Prostate gland (tissue), 2 donors: ENCODE data around the gene MATK. TPM values are rescaled to one million over a fixed set of nuclear protein-coding genes. Genes with fewer than 3 reads are reported as not detected.
"Not testable (repeated sequence)": the region's sequence is repeated elsewhere in the genome, so short reads cannot be mapped to it uniquely, and the experiment has no call there.

Experiments used
- DNase-seq: peaks from one replicate; pipeline ENCODE4 v3.0.0-alpha.2; 2019; ENCODE audit warnings: low spot score
- H3K27ac ChIP-seq, 2 donors: fragments of 200-600 bp; sonication (generic); 2 replicates each; pipeline ENCODE4 v1.5.1; 2017 to 2019
- H3K27me3 ChIP-seq: fragments of 200-600 bp; sonication (generic); replicated peaks from 2 replicates; pipeline ENCODE4 v1.5.1; 2019; ENCODE audit not compliant: insufficient read depth
- H3K36me3 ChIP-seq, 2 donors: fragments of 200-600 bp; sonication (generic); 1 replicate in 1 of 2; 2 replicates in 1 of 2; pipeline versions ENCODE4 v1.5.1 to v1.8.1; 2017 to 2019
- H3K4me1 ChIP-seq: fragments of 200-600 bp; sonication (generic); replicated peaks from 2 replicates; pipeline ENCODE4 v1.5.1; 2019
- H3K4me3 ChIP-seq, 2 donors: fragments of 200-600 bp; sonication (generic); 2 replicates each; pipeline ENCODE4 v1.5.1; 2017 to 2019
- H3K9me3 ChIP-seq: fragments of 200-600 bp; sonication (generic); 2 replicates; pipeline ENCODE4 v1.5.1; 2017
- CTCF ChIP-seq, 4 experiments: fragments of 200-600 bp in 2 of 4; fragments of 450-650 bp in 2 of 4; sonication (generic) in 2 of 4; IDR thresholded peaks; 1 replicate in 3 of 4; 2 replicates in 1 of 4; pipeline ENCODE4 v1.5.1; 2016 to 2019; ENCODE audit warnings: antibody characterized with exemption in 4 of 4, mild to moderate bottlenecking in 2 of 4, moderate library complexity in 2 of 4
- POLR2A ChIP-seq: fragments of 450-650 bp; IDR thresholded peaks from one replicate; pipeline ENCODE4 v1.6.1; 2016; ENCODE audit warnings: antibody characterized with exemption, mild to moderate bottlenecking
- POLR2AphosphoS5 ChIP-seq: sonication (generic); formaldehyde crosslinking; IDR thresholded peaks from one replicate; pipeline ENCODE4 v1.6.1; 2017; ENCODE audit warnings: antibody characterized with exemption
- WGBS: methylation state at CpG from one replicate; pipeline ENCODE4 v1.1.5; 2018; 5-methylcytosine and 5-hydroxymethylcytosine counted together
- intact Hi-C: fragments of 100-400 bp; cut with DNase I; formaldehyde crosslinking; loops from one replicate; pipeline ENCODE4 v1.14.2; 2022
- total RNA-seq, 2 donors: library from RNA; depleted of rRNA; stranded (reverse); fragments of >200 nt; gene quantifications; one replicate each; pipeline ENCODE4 v1.1.0, GENCODE V29; 2016

Gene MATK
- total RNA-seq, 2 donors from 2014 or later: 1.9 to 4.4 TPM

- TF ChIP-seq POLR2A (peak; percentile 88), CTCF (IDR thresholded peaks at IDR 0.05) (peak; percentile 73 to 94 (median 84)), POLR2AphosphoS5 (peak; percentile 96)
- Histone ChIP-seq H3K27ac (peak within 1 kb of the TSS; percentile 96 to 99), H3K27me3 (no peaks in the 10 kb centered on the region), H3K4me1 (peaks cover 3% of the 10 kb centered on the region), H3K36me3 (peaks cover 0 to 4% of the 10 kb centered on the region in 2 donors), H3K4me3 (peak within 1 kb of the TSS; percentile 66 to 78), H3K9me3 (no peaks in the 10 kb centered on the region)
- WGBS: 3% methylated on average over 45 of the region's 45 CpGs
- intact Hi-C loops: loop anchor here (5.0 kb wide), 1 partner anchor 226 kb away; the partner anchor contains the start of gene EEF2
- peak; percentile 80 for DNase-seq
Measured at GRCh38 chr19:3761382-3762129, 24.6 kb downstream of the MATK start, which contains the start of gene APBA3. Gene APBA3 (minus strand): TSS chr19:3761692. CDS start chr19:3760264, 1,428 bp downstream.

- Histone ChIP-seq H3K36me3 (peaks cover 0 to 4% of the 10 kb centered on the region in 2 donors), H3K4me3 (peak overlapping the region; percentile 66 to 78), H3K27me3 (no peaks in the 10 kb centered on the region), H3K9me3 (no peaks in the 10 kb centered on the region), H3K4me1 (peaks cover 3% of the 10 kb centered on the region), H3K27ac (peak overlapping the region; percentile 96 to 99)
- WGBS: 32% methylated on average over 7 of the region's 7 CpGs
- DNase-seq: no peak
- intact Hi-C loops: loop anchor here (5.0 kb wide), 1 partner anchor 226 kb away; the partner anchor contains the start of gene EEF2
- no peak for TF ChIP-seq POLR2AphosphoS5
- TF ChIP-seq CTCF (IDR thresholded peaks at IDR 0.05): no peak
- TF ChIP-seq POLR2A: no peak
Measured at GRCh38 chr19:3760871-3761361, 25.3 kb downstream of the MATK start.

DNA sequence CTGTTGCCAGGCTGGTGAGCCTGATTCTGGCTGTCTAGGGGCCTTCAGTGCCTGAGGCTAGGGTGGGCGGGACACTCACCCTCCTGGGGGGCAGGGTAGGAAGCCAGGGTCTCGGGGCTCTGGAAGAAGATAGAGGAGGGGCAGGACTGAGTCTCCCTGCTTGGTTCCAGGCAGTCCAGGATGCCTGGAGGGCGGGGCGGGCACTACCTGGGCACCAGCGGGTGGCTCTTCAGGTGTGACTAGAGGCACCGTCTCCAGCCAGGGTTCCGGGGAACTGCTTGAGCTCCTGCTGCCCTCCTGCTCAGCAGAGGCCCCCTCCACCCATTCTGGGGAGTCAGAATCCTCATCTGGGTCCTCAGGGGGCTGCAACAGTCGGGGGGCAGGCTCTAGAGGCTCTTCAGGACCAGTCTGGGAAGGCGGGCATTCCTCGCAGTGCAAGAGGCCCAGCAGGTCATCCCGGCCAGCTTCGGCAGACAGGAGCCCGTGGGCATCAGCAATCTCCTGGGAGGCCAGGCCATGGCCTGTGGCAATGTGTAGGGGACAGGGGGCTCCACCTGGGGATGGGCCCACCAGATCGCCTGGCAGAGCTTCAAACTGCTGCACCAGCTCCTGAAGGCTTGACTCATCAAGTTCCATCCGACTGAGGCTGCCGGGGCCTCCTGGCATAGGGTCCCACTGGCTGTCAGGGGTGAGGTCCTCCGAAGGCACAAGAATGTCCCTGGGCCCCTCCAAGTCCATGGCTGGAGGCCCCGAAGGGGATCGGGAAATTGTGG is 26.5 kb downstream of the MATK start:
- 87% methylated on average over 18 of the region's 19 CpGs for WGBS
- DNase-seq: no peak
- intact Hi-C loops: loop anchor here (5.0 kb wide), 1 partner anchor 228 kb away; the partner anchor contains the start of gene EEF2
- TF ChIP-seq CTCF (IDR thresholded peaks at IDR 0.05) (no peak), POLR2A (no peak), POLR2AphosphoS5 (no peak)
- Histone ChIP-seq H3K9me3 (no peaks in the 10 kb centered on the region), H3K27me3 (no peaks in the 10 kb centered on the region), H3K36me3 (no peaks in the 10 kb centered on the region), H3K4me1 (peaks cover 3% of the 10 kb centered on the region), H3K4me3 (peak overlapping the region in 1 of 2 donors; percentile 3), H3K27ac (no peak overlapping the region)

GRCh38 chr19:3758297-3758696 is 27.9 kb downstream of the MATK start:
- WGBS: 98% methylated on average over 13 of the region's 13 CpGs
- H3K9me3 ChIP-seq, H3K27me3 ChIP-seq, H3K36me3 ChIP-seq, intact Hi-C loops, H3K4me3 ChIP-seq, H3K27ac ChIP-seq, H3K4me1 ChIP-seq, DNase-seq: not testable (repeated sequence)

DNA sequence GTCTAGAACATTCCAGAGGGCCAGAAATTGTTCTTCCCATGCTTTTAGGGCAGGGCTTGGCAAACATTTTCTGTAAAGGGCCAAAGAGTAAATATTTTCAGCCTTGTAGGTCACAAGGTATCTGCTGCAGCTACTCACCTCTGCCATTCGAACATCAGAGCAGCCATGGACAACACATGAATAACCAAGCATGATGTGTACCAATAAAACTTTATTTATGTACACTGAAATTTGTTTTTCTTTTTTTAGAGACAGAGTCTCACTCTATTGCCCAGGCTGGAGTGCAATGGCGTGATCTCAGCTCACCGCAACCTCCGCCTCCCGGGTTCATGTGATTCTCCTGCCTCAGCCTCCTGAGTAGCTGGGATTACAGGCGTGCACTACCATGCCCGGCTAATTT is 28.5 kb downstream of the MATK start:
- H3K36me3 ChIP-seq, H3K4me1 ChIP-seq, H3K27me3 ChIP-seq, DNase-seq, intact Hi-C loops, H3K4me3 ChIP-seq, H3K27ac ChIP-seq, H3K9me3 ChIP-seq: not testable (repeated sequence)
- WGBS: 93% methylated on average over 7 of the region's 7 CpGs
